Measurements from ENCODE around the gene OR51I1.

DNA sequence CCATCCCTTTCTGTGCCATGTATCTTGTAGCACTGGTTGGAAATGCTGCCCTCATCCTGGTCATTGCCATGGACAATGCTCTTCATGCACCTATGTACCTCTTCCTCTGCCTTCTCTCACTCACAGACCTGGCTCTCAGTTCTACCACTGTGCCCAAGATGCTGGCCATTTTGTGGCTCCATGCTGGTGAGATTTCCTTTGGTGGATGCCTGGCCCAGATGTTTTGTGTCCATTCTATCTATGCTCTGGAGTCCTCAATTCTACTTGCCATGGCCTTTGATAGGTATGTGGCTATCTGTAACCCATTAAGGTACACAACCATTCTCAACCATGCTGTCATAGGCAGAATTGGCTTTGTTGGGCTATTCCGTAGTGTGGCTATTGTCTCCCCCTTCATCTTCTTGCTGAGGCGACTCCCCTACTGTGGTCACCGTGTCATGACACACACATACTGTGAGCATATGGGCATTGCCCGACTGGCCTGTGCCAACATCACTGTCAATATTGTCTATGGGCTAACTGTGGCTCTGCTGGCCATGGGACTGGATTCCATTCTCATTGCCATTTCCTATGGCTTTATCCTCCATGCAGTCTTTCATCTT is 47.6 kb upstream of the OR51I1 start:
- TF ChIP-seq NR2C2 (CRISPR knock-in tag; IDR thresholded peaks at IDR 0.05), result no peak
- TF ChIP-seq ESRRA (CRISPR knock-in tag; IDR thresholded peaks at IDR 0.05; ENCODE audit: borderline replicate concordance), result no peak
- TF ChIP-seq ZNF232 (CRISPR knock-in tag; IDR thresholded peaks at IDR 0.05), result no peak
- no peak for TF ChIP-seq CTCF (IDR thresholded peaks at IDR 0.05)
